OCI-LY3 (cell line): ENCODE results near the gene PSMG1.

ENCODE experiments used
- CTCF ChIP-seq: fragments of 200-600, 300-600 bp; sonication (generic); IDR thresholded peaks from 2 replicates; pipeline ENCODE4 v1.5.1; 2014; ENCODE audit warnings: antibody characterized with exemption, low read length, low read depth
- EZH2phosphoT487 ChIP-seq: fragments of 200-600 bp; shearing (Covaris generic); IDR thresholded peaks from 2 replicates; pipeline ENCODE4 v1.6.1; 2018; ENCODE audit warnings: antibody characterized with exemption, mixed run types, low read depth

DNA sequence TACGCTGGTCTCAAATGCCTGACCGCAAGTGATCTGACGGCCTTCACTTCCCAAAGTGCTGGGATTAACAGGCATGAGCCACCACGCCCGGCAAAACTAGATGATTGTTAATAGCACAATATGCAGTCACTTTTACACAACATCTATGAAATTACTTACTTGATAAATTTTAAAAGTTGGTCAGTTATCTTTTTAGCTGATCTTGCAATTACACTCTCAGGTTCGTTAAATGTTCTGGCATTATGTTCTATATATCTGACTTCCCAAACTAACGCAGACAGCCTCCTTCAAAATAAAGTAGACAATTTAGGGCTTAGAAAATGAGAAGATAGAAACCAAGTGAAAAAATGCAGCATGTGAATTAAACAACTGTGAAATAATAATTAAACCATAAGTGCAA, 31.8 kb upstream of the PSMG1 start:
- TF ChIP-seq CTCF (no peak), EZH2phosphoT487 (no peak)
